ENCODE data around the gene LRSAM1. TPM values are rescaled to one million over a fixed set of nuclear protein-coding genes. Genes with fewer than 3 reads are reported as not detected.

LRSAM1 gene
- total RNA-seq, 1 experiment from 2014 or later = 7.4 TPM

- no peak for DNase-seq (ENCODE audit: low read depth)
These were observed 99.0 kb downstream of the LRSAM1 start for GRCh38 chr9:127550282-127550681.

- DNase-seq (ENCODE audit: low read depth) = no peak
These were observed 99.4 kb downstream of the LRSAM1 start for GRCh38 chr9:127550751-127551150.

Other genes starting within 250 kb of the LRSAM1 start
- gene GARNL3, start 186.7 kb upstream of the LRSAM1 start, total RNA-seq (2014; rRNA removed) = 1.2 and 1.3 TPM in 2 replicates
- gene SLC2A8, start 54.3 kb upstream of the LRSAM1 start, total RNA-seq (2014; rRNA removed) = 10.5 and 13.9 TPM in 2 replicates
- gene ZNF79, start 27.1 kb upstream of the LRSAM1 start, total RNA-seq (2014; rRNA removed) = 8.4 and 9.6 TPM in 2 replicates
- 2,134 and 2,339 TPM in 2 replicates for gene RPL12, start 104 bp upstream of the LRSAM1 start, total RNA-seq (2014; rRNA removed)
- 40.4 and 98.0 TPM in 2 replicates for gene STXBP1, start 160.8 kb downstream of the LRSAM1 start, total RNA-seq (2014; rRNA removed)